Calu3 (cell line): ENCODE results near the gene EXD2. TPM values are rescaled to one million over a fixed set of nuclear protein-coding genes. Genes with fewer than 3 reads are reported as not detected.
"Not testable (repeated sequence)": the region's sequence is repeated elsewhere in the genome, so short reads cannot be mapped to it uniquely, and the experiment has no call there.

Experiments used
- BruUV-seq: library from RNA; stranded (reverse); fragments of 400-500 nt; replicated peaks from 2 replicates; lab custom pipeline; 2021; lab: Mats Ljungman, UMichigan
- CTCF ChIA-PET: fragments of 300-600 bp; sonication (Branson Sonifier 250); formaldehyde crosslinking; loops from one replicate; lab custom pipeline; 2022; ENCODE audit warnings: antibody characterized with exemption; lab: Charles Lee
- DNase-seq: peaks from one replicate; pipeline ENCODE4 v3.0.0; 2022
- H3K27ac Mint-ChIP-seq: one replicate; pipeline ENCODE4 v1.8.0; 2022; ENCODE audit warnings: mixed read lengths; ENCODE audit not compliant: unreplicated experiment
- H3K27me3 Mint-ChIP-seq: one replicate; pipeline ENCODE4 v1.8.0; 2022; ENCODE audit warnings: mixed read lengths; ENCODE audit not compliant: unreplicated experiment
- H3K36me3 Mint-ChIP-seq: one replicate; pipeline ENCODE4 v1.8.0; 2022; ENCODE audit warnings: mild to moderate bottlenecking, moderate library complexity, mixed read lengths; ENCODE audit not compliant: insufficient read depth, unreplicated experiment
- H3K4me1 Mint-ChIP-seq: one replicate; pipeline ENCODE4 v1.8.0; 2022; ENCODE audit warnings: mild to moderate bottlenecking, low read depth, mixed read lengths; ENCODE audit not compliant: unreplicated experiment
- H3K4me3 Mint-ChIP-seq: one replicate; pipeline ENCODE4 v1.8.0; 2022; ENCODE audit warnings: mild to moderate bottlenecking, low read depth, moderate library complexity, mixed read lengths; ENCODE audit not compliant: unreplicated experiment
- H3K9me3 Mint-ChIP-seq: one replicate; pipeline ENCODE4 v1.8.0; 2022; ENCODE audit warnings: low read depth, mixed read lengths; ENCODE audit not compliant: unreplicated experiment
- intact Hi-C: fragments of 100-400 bp; cut with micrococcal nuclease; formaldehyde crosslinking; loops from one replicate; pipeline ENCODE4 v1.10.0; 2022; ENCODE audit not compliant: unreplicated experiment
- total RNA-seq: library from RNA; stranded (reverse); gene quantifications from 2 replicates; pipeline ENCODE4 v1.2.3, GENCODE V29; 2022
- TF ChIP-seq, protein P1 (sequence below): fragments of 200-600 bp; IDR thresholded peaks from one replicate; pipeline ENCODE4 v1.8.0; 2022; ENCODE audit warnings: antibody characterized with exemption; ENCODE audit not compliant: unreplicated experiment

EXD2 gene
- total RNA-seq, 1 experiment from 2014 or later, result 13.1 TPM

DNA sequence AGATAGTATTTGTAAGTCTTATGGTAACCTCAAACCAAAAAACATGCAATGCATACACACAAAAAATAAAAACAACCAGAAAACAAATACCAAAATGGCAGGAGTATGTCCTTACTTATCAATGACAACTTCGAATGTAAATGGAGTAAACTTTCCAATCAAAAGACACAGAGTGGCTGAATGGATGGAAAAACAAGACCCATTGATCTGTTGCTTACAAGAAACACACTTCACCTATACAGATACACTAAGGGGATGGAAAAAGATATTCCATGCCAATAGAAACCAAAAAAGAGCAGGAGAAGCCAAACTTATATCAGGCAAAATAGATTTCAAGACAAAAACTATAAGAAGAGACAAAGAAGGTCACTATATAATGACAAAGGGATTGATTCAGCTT is 29.7 kb upstream of the EXD2 start:
- H3K36me3 Mint-ChIP-seq, result no peaks in the 10 kb centered on the region
- no peak overlapping the region for H3K4me3 Mint-ChIP-seq
- no peak for DNase-seq
- no peaks in the 10 kb centered on the region for H3K4me1 Mint-ChIP-seq
- no TSS peak for BruUV-seq
- H3K9me3 Mint-ChIP-seq, result no peaks in the 10 kb centered on the region
- H3K27ac Mint-ChIP-seq, result no peak overlapping the region
- H3K27me3 Mint-ChIP-seq, result peaks cover 64% of the 10 kb centered on the region
- intact Hi-C loops, result no loop called here
- TF ChIP-seq, protein P1, sequence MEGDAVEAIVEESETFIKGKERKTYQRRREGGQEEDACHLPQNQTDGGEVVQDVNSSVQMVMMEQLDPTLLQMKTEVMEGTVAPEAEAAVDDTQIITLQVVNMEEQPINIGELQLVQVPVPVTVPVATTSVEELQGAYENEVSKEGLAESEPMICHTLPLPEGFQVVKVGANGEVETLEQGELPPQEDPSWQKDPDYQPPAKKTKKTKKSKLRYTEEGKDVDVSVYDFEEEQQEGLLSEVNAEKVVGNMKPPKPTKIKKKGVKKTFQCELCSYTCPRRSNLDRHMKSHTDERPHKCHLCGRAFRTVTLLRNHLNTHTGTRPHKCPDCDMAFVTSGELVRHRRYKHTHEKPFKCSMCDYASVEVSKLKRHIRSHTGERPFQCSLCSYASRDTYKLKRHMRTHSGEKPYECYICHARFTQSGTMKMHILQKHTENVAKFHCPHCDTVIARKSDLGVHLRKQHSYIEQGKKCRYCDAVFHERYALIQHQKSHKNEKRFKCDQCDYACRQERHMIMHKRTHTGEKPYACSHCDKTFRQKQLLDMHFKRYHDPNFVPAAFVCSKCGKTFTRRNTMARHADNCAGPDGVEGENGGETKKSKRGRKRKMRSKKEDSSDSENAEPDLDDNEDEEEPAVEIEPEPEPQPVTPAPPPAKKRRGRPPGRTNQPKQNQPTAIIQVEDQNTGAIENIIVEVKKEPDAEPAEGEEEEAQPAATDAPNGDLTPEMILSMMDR, result no peak
- CTCF ChIA-PET, result no interaction called here

DNA sequence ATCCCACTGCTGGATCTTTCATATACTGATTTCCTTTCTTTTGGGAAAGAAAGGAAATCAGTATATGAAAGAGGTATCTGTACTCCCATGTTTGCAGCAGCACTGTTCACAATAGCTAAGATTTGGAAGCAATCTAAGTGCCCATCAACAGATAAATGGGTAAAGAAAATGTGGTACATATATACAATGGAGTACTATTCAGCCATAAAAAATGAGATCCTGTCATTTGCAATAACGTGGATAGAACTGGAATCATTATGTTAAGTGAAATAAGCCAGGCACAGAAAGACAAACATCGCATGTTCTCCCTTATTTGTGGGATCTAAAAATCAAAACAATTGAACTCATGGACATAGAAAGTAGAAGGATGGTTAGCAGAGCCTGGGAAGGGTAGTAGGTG is 25.5 kb upstream of the EXD2 start:
- intact Hi-C loops, H3K4me3 Mint-ChIP-seq, H3K4me1 Mint-ChIP-seq, H3K9me3 Mint-ChIP-seq, BruUV-seq, H3K27ac Mint-ChIP-seq, H3K36me3 Mint-ChIP-seq, DNase-seq, CTCF ChIA-PET: not testable (repeated sequence)
- peaks cover 50% of the 10 kb centered on the region for H3K27me3 Mint-ChIP-seq

- no peak overlapping the region for H3K27ac Mint-ChIP-seq
- H3K27me3 Mint-ChIP-seq, result peaks cover 26% of the 10 kb centered on the region
- no peaks in the 10 kb centered on the region for H3K36me3 Mint-ChIP-seq
- TF ChIP-seq, protein P1, result no peak
- no peaks in the 10 kb centered on the region for H3K4me1 Mint-ChIP-seq
- CTCF ChIA-PET, result no interaction called here
- intact Hi-C loops, result no loop called here
- no peaks in the 10 kb centered on the region for H3K9me3 Mint-ChIP-seq
- no peak overlapping the region for H3K4me3 Mint-ChIP-seq
- BruUV-seq, result no TSS peak
- no peak for DNase-seq
Measured at GRCh38 chr14:69170839-69171238, 20.5 kb upstream of the EXD2 start.

GRCh38 chr14:69171569-69171968 is 19.7 kb upstream of the EXD2 start:
- TF ChIP-seq, protein P1, result no peak
- intact Hi-C loops, result no loop called here
- CTCF ChIA-PET, result no interaction called here
- no peak overlapping the region for H3K27ac Mint-ChIP-seq
- DNase-seq, result no peak
- BruUV-seq, result no TSS peak
- no peaks in the 10 kb centered on the region for H3K36me3 Mint-ChIP-seq
- H3K4me3 Mint-ChIP-seq, result no peak overlapping the region
- H3K27me3 Mint-ChIP-seq, result peaks cover 24% of the 10 kb centered on the region
- no peaks in the 10 kb centered on the region for H3K9me3 Mint-ChIP-seq
- no peaks in the 10 kb centered on the region for H3K4me1 Mint-ChIP-seq

DNA sequence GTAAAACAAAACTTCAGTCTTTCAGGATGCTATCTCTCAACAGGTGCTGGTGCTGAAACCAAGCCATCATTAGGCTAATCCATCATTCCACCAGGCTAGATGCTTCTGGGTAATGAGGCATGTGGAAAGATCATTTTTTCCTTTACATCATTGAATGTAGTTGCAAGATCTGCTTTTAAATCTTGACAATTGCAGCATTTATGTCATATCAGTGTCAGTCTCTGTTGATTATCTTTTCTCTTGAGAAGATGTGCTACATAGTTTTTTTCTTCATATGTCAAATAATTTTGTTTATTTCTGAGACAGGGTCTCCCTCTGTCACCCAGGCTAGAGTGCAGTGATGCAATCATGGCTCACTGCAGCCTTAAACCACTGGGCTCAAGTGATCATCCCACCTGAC is 16.2 kb upstream of the EXD2 start:
- intact Hi-C loops, result no loop called here
- Mint-ChIP-seq H3K36me3 (no peaks in the 10 kb centered on the region), H3K27me3 (peaks cover 37% of the 10 kb centered on the region), H3K9me3 (no peaks in the 10 kb centered on the region), H3K4me1 (no peaks in the 10 kb centered on the region), H3K4me3 (no peak overlapping the region), H3K27ac (no peak overlapping the region)
- no TSS peak for BruUV-seq
- CTCF ChIA-PET, result no interaction called here
- DNase-seq, result no peak
- TF ChIP-seq, protein P1, result no peak
